ENCODE results near the gene MOB2. TPM values are rescaled to one million over a fixed set of nuclear protein-coding genes. Genes with fewer than 3 reads are reported as not detected.

The MOB2 gene
- total and polyA plus RNA-seq, 2 of the 13 experiments (the other 11 are each of a cell fraction or from before 2014, with no cell fraction given) = 21.8 to 27.7 TPM

DNA sequence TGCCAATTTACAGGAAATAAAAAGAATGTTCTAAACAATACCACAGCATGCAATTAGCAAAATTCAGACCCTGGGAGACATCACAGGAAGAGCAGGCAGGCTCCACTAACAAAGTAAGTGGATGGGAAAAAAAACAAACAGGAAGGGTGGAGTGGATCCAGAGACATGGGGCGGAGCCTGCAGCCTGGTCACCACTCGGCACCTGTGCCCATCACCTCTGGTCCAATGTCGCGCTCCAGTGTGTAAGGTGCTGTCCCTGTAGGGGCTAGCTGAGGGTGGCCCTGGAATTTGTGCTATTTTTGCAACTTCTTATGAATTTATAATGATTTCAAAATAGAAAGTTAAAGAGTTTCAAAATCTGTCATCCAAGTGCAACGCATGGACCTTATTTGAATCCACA lies 11.0 kb upstream of the MOB2 start:
- H4K20me1 ChIP-seq (ENCODE audit: insufficient read depth, low read length) = peaks cover 10% of the 10 kb centered on the region
- intact Hi-C loops (cut with micrococcal nuclease; ENCODE audit: unreplicated experiment) = no loop called here
- in situ Hi-C loops (cut with HindIII; ENCODE audit: extremely low pct_ligation_motif_present, low pct_unique_long_range_greater_than_20kb) = no loop called here
- TF ChIP-seq ZNF607 (CRISPR knock-in tag; IDR thresholded peaks at IDR 0.05; ENCODE audit: borderline replicate concordance) = no peak
- TF ChIP-seq NONO (IDR thresholded peaks at IDR 0.05) = no peak
- TF ChIP-seq NONO (CRISPR knock-in tag; conservative IDR thresholded peaks at IDR 0.05) = no peak
- TF ChIP-seq SIX4 (CRISPR knock-in tag; IDR thresholded peaks at IDR 0.05) = no peak
- no peak for TF ChIP-seq STAG1 (CRISPR knock-in tag; IDR thresholded peaks at IDR 0.05)
- TF ChIP-seq ZZZ3 (CRISPR knock-in tag; IDR thresholded peaks at IDR 0.05; ENCODE audit: borderline replicate concordance) = no peak
- TF ChIP-seq ZSCAN29 (CRISPR knock-in tag; conservative IDR thresholded peaks at IDR 0.05) = no peak
- TF ChIP-seq ZNF350 (CRISPR knock-in tag; IDR thresholded peaks at IDR 0.05; ENCODE audit: borderline replicate concordance, low read depth) = no peak
- TF ChIP-seq NR3C1 (CRISPR knock-in tag; IDR thresholded peaks at IDR 0.05) = no peak
- TF ChIP-seq STAT5B (CRISPR knock-in tag; IDR thresholded peaks at IDR 0.05) = no peak
- TF ChIP-seq ZNF275 (CRISPR knock-in tag; IDR thresholded peaks at IDR 0.05; ENCODE audit: borderline replicate concordance) = no peak
- no peak for TF ChIP-seq ZFP36 (IDR thresholded peaks at IDR 0.05; ENCODE audit: borderline replicate concordance, low read depth, low read length, partially characterized antibody)
- TF ChIP-seq, protein P1, sequence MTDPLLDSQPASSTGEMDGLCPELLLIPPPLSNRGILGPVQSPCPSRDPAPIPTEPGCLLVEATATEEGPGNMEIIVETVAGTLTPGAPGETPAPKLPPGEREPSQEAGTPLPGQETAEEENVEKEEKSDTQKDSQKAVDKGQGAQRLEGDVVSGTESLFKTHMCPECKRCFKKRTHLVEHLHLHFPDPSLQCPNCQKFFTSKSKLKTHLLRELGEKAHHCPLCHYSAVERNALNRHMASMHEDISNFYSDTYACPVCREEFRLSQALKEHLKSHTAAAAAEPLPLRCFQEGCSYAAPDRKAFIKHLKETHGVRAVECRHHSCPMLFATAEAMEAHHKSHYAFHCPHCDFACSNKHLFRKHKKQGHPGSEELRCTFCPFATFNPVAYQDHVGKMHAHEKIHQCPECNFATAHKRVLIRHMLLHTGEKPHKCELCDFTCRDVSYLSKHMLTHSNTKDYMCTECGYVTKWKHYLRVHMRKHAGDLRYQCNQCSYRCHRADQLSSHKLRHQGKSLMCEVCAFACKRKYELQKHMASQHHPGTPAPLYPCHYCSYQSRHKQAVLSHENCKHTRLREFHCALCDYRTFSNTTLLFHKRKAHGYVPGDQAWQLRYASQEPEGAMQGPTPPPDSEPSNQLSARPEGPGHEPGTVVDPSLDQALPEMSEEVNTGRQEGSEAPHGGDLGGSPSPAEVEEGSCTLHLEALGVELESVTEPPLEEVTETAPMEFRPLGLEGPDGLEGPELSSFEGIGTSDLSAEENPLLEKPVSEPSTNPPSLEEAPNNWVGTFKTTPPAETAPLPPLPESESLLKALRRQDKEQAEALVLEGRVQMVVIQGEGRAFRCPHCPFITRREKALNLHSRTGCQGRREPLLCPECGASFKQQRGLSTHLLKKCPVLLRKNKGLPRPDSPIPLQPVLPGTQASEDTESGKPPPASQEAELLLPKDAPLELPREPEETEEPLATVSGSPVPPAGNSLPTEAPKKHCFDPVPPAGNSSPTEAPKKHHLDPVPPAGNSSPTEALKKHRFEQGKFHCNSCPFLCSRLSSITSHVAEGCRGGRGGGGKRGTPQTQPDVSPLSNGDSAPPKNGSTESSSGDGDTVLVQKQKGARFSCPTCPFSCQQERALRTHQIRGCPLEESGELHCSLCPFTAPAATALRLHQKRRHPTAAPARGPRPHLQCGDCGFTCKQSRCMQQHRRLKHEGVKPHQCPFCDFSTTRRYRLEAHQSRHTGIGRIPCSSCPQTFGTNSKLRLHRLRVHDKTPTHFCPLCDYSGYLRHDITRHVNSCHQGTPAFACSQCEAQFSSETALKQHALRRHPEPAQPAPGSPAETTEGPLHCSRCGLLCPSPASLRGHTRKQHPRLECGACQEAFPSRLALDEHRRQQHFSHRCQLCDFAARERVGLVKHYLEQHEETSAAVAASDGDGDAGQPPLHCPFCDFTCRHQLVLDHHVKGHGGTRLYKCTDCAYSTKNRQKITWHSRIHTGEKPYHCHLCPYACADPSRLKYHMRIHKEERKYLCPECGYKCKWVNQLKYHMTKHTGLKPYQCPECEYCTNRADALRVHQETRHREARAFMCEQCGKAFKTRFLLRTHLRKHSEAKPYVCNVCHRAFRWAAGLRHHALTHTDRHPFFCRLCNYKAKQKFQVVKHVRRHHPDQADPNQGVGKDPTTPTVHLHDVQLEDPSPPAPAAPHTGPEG (CRISPR knock-in tag; IDR thresholded peaks at IDR 0.05) = no peak
- no peak for TF ChIP-seq KAT8 (CRISPR knock-in tag; IDR thresholded peaks at IDR 0.05)
- no peak for TF ChIP-seq ATF2 (CRISPR knock-in tag; IDR thresholded peaks at IDR 0.05)
- POLR2A ChIA-PET = no interaction called here
- no peak overlapping the region for H2AFZ ChIP-seq (ENCODE audit: low read length)
- no peak overlapping the region for H3K27ac ChIP-seq (ENCODE audit: extremely low read length, insufficient read depth, low read length)
- H3K4me3 ChIP-seq (replicated peaks in 1 of 3; ENCODE audit: insufficient read depth in 1 of 3, low read depth in 2 of 3, low read length in 3 of 3) = no peak overlapping the region
- H3K36me3 ChIP-seq (replicated peaks in 1 of 2; ENCODE audit: control insufficient read depth in 1 of 2, insufficient read depth in 2 of 2, low read length in 2 of 2) = no peaks in the 10 kb centered on the region; a peak in 1 of 5 replicates
- WGBS (ENCODE audit: low lambda C conversion rate) = 96% methylated on average over 5 of the region's 5 CpGs
- H3K27me3 ChIP-seq (ENCODE audit: control insufficient read depth in 1 of 2, insufficient read depth in 2 of 2, low read length in 2 of 2) = no peaks in the 10 kb centered on the region
- no peak for FAIRE-seq
- no peak overlapping the region for H3K9ac ChIP-seq (ENCODE audit: insufficient read depth, low read depth, low read length)
- no peak for DNase-seq (ENCODE audit: low spot score)
- no peaks in the 10 kb centered on the region for H3K9me3 ChIP-seq (ENCODE audit: low read length)
- H3K79me2 ChIP-seq (ENCODE audit: insufficient read depth, low read length) = peaks cover 12% of the 10 kb centered on the region
- BruUV-seq (replicated peaks) = no TSS peak
- ATAC-seq = no peak
- no peaks in the 10 kb centered on the region for H3K4me1 ChIP-seq (ENCODE audit: insufficient read depth, low read length)
- H3K4me2 ChIP-seq (ENCODE audit: low read depth, low read length) = no peak overlapping the region
- CTCF ChIA-PET (ENCODE audit: low intra/inter-chr PET ratio, low total read pairs) = no interaction called here
